GM12872 (cell line): ENCODE measurements around the gene IL1RAPL1.

ENCODE experiments used
- TF ChIP-seq, protein P1 (sequence below): IDR thresholded peaks from 3 replicates; pipeline ENCODE4 v1.5.1; 2011; ENCODE audit warnings: low read depth, mild to moderate bottlenecking, low read length, moderate library complexity; ENCODE audit not compliant: insufficient read depth

The IL1RAPL1 gene

DNA sequence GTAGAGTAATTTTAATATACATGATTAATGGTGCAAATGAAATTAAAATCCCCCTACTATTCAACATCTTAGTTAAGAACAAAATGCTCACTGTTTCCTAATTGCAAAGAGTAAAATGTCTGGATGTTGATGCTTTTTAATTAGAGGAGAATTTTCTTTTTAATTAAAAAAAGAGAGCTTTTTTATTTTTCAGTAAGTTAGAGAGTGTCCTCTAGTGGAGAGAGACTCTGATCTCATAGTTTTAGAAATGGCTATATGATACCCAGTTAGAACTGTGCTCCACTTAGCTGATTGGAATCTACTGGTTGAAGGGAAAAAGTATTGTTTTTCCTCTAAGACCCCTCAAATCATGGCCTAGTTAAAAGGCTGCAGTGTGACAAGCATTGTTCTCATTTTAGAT lies 1316.1 kb downstream of the IL1RAPL1 start:
- TF ChIP-seq, protein P1, sequence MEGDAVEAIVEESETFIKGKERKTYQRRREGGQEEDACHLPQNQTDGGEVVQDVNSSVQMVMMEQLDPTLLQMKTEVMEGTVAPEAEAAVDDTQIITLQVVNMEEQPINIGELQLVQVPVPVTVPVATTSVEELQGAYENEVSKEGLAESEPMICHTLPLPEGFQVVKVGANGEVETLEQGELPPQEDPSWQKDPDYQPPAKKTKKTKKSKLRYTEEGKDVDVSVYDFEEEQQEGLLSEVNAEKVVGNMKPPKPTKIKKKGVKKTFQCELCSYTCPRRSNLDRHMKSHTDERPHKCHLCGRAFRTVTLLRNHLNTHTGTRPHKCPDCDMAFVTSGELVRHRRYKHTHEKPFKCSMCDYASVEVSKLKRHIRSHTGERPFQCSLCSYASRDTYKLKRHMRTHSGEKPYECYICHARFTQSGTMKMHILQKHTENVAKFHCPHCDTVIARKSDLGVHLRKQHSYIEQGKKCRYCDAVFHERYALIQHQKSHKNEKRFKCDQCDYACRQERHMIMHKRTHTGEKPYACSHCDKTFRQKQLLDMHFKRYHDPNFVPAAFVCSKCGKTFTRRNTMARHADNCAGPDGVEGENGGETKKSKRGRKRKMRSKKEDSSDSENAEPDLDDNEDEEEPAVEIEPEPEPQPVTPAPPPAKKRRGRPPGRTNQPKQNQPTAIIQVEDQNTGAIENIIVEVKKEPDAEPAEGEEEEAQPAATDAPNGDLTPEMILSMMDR: peak; percentile 24; the same call in 1 of the 3 replicates

GRCh38 chrX:29911673-29912072 lies 1324.4 kb downstream of the IL1RAPL1 start:
- TF ChIP-seq, protein P1: peak; percentile 12; the same call in 1 of the 3 replicates

GRCh38 chrX:29913647-29914046 lies 1326.4 kb downstream of the IL1RAPL1 start:
- TF ChIP-seq, protein P1: no peak

GRCh38 chrX:29922607-29923006 lies 1335.4 kb downstream of the IL1RAPL1 start:
- TF ChIP-seq, protein P1: no peak

GRCh38 chrX:29926056-29926455 lies 1338.8 kb downstream of the IL1RAPL1 start:
- TF ChIP-seq, protein P1: no peak

DNA sequence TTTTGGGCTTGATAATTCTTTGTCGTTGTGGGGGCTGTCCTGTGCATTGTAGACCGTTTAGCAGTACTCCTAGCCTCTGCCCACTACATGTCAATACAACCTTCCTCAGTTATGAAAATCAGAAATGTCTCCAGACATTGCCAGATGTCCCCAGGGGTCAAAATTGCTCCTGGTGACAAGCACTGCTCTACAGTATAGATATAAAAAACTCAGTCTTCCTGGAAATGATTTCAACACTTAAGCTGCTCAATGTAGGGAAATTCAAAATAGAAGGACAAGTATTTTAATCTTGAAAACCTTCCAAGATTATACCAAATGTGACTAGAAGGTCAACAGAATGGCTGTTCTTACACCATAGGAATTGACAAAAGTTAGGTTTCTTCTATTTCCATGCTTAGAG lies 1339.4 kb downstream of the IL1RAPL1 start:
- TF ChIP-seq, protein P1: no peak

GRCh38 chrX:29935455-29935854 lies 1348.2 kb downstream of the IL1RAPL1 start:
- TF ChIP-seq, protein P1: no peak
